H1 (cell line): Measurements from ENCODE around the gene TPRX1. TPM values are rescaled to one million over a fixed set of nuclear protein-coding genes. Genes with fewer than 3 reads are reported as not detected.

Source experiments
- CTCF ChIA-PET: fragments of 300-600 bp; sonication (Branson Sonifier 250); formaldehyde crosslinking; loops from one replicate; lab custom pipeline; 2021; ENCODE audit not compliant: partially characterized antibody; lab: Charles Lee
- POLR2A ChIA-PET: fragments of 300-600 bp; sonication (Branson Sonifier 250); formaldehyde crosslinking; loops from one replicate; lab custom pipeline; 2021; ENCODE audit warnings: inconsistent platforms; ENCODE audit not compliant: partially characterized antibody; lab: Charles Lee
- DNase-seq, 2 experiments: peaks; one replicate each; pipeline versions ENCODE4 v3.0.0 to v3.0.0-alpha.2; 2010 to 2022; ENCODE audit warnings: low spot score in 2 of 2, low read depth in 1 of 2, mixed read lengths in 1 of 2
- FAIRE-seq: peaks from 2 replicates; lab custom pipeline; 2011; peaks lifted over from hg19 to GRCh38; lab: Jason Lieb, UNC
- H2AFZ ChIP-seq: 2 replicates; pipeline ENCODE4 v1.8.1; 2012; ENCODE audit warnings: low read length, inconsistent platforms
- H2AK5ac ChIP-seq: 2 replicates; pipeline ENCODE4 v1.6.1; 2013; ENCODE audit warnings: low read depth, low read length
- H2BK120ac ChIP-seq: replicated peaks from 2 replicates; pipeline ENCODE3; 2013; ENCODE audit warnings: low read depth, low read length, inconsistent platforms
- H2BK12ac ChIP-seq: 2 replicates; pipeline ENCODE4 v1.6.1; 2013; ENCODE audit warnings: low read depth, low read length
- H2BK15ac ChIP-seq: 2 replicates; pipeline ENCODE4 v1.6.1; 2013; ENCODE audit warnings: low read length
- H2BK20ac ChIP-seq: 2 replicates; pipeline ENCODE4 v1.6.1; 2013; ENCODE audit warnings: low read length
- H2BK5ac ChIP-seq: 2 replicates; pipeline ENCODE4 v1.6.1; 2013; ENCODE audit warnings: low read depth, low read length
- H3K14ac ChIP-seq: 2 replicates; pipeline ENCODE4 v1.6.1; 2013; ENCODE audit warnings: inconsistent platforms; ENCODE audit not compliant: insufficient read length
- H3K18ac ChIP-seq: 2 replicates; pipeline ENCODE4 v1.6.1; 2013; ENCODE audit warnings: low read length; ENCODE audit errors: extremely low read depth
- H3K23ac ChIP-seq: 2 replicates; pipeline ENCODE4 v1.6.1; 2013; ENCODE audit warnings: inconsistent platforms; ENCODE audit not compliant: insufficient read length
- H3K23me2 ChIP-seq: 2 replicates; pipeline ENCODE4 v1.6.1; 2013; ENCODE audit warnings: low read depth, low read length
- H3K27ac ChIP-seq: 2 replicates; pipeline ENCODE4 v1.6.1; 2011; ENCODE audit warnings: low read depth, low read length, inconsistent platforms
- H3K27me3 ChIP-seq, 4 experiments: replicated peaks in 1 of 4; 1 replicate in 1 of 4; 2 replicates in 3 of 4; pipeline versions ENCODE4 v1.6.1 to v1.8.1; 2011 to 2013; ENCODE audit warnings: low read length in 3 of 4, mild to moderate bottlenecking in 3 of 4, inconsistent platforms in 2 of 4, mixed read lengths in 2 of 4, moderate library complexity in 1 of 4; ENCODE audit not compliant: control insufficient read depth in 3 of 4, insufficient read depth in 3 of 4; ENCODE audit errors: extremely low read depth in 1 of 4
- H3K36me3 ChIP-seq, 4 experiments: 2 replicates each; pipeline versions ENCODE4 v1.6.1 to v1.8.1; 2011 to 2013; ENCODE audit warnings: mild to moderate bottlenecking in 4 of 4, low read length in 3 of 4, moderate library complexity in 2 of 4, control low read depth in 1 of 4, inconsistent platforms in 1 of 4; ENCODE audit not compliant: insufficient read depth in 4 of 4, control insufficient read depth in 2 of 4
- H3K4ac ChIP-seq: replicated peaks from 2 replicates; pipeline ENCODE3; 2013; ENCODE audit warnings: low read length, low read depth, mixed read lengths, inconsistent platforms; ENCODE audit not compliant: insufficient read length
- H3K4me1 ChIP-seq, 4 experiments: replicated peaks in 1 of 4; 1 replicate in 1 of 4; 2 replicates in 3 of 4; pipeline versions ENCODE4 v1.6.1 to v1.8.1; 2011 to 2013; ENCODE audit warnings: low read length in 3 of 4, inconsistent platforms in 2 of 4, mixed read lengths in 1 of 4; ENCODE audit not compliant: insufficient read depth in 4 of 4, control insufficient read depth in 3 of 4
- H3K4me2 ChIP-seq, 2 experiments: 2 replicates each; pipeline versions ENCODE4 v1.6.1 to v1.8.1; 2011 to 2013; ENCODE audit warnings: low read depth in 2 of 2, low read length in 2 of 2, control low read depth in 1 of 2, inconsistent platforms in 1 of 2, mild to moderate bottlenecking in 1 of 2; ENCODE audit not compliant: insufficient read depth in 1 of 2
- H3K4me3 ChIP-seq, 4 experiments: fragments of 200-600, 300-600 bp in 1 of 4; sonication (generic), shearing (Covaris generic), sonication (Bioruptor Twin) in 1 of 4; 2 replicates each; pipeline versions ENCODE4 v1.5.1 to v1.8.1; 2011 to 2016; ENCODE audit warnings: low read length in 4 of 4, low read depth in 3 of 4, control low read depth in 2 of 4, inconsistent platforms in 2 of 4, mild to moderate bottlenecking in 2 of 4, mixed read lengths in 1 of 4, moderate library complexity in 1 of 4; ENCODE audit not compliant: insufficient read depth in 2 of 4; ENCODE audit errors: extremely low read depth in 1 of 4
- H3K56ac ChIP-seq: replicated peaks from 2 replicates; pipeline ENCODE3; 2013; ENCODE audit warnings: low read depth, mild to moderate bottlenecking, mixed read lengths, low read length, inconsistent platforms; ENCODE audit not compliant: insufficient read length
- H3K79me1 ChIP-seq: 2 replicates; pipeline ENCODE4 v1.6.1; 2013; ENCODE audit warnings: low read depth, low read length, control low read depth
- H3K79me2 ChIP-seq, 2 experiments: 2 replicates each; pipeline versions ENCODE4 v1.6.1 to v1.8.1; 2012 to 2013; ENCODE audit warnings: low read length in 2 of 2, mild to moderate bottlenecking in 2 of 2, inconsistent platforms in 1 of 2; ENCODE audit not compliant: insufficient read depth in 2 of 2, control insufficient read depth in 1 of 2
- H3K9ac ChIP-seq, 4 experiments: replicated peaks in 1 of 4; 1 replicate in 1 of 4; 2 replicates in 3 of 4; pipeline versions ENCODE4 v1.6.1 to v1.8.1; 2011 to 2013; ENCODE audit warnings: low read depth in 3 of 4, low read length in 3 of 4, control low read depth in 2 of 4, mild to moderate bottlenecking in 2 of 4, moderate library complexity in 2 of 4, inconsistent platforms in 1 of 4; ENCODE audit errors: extremely low read depth in 1 of 4
- H3K9me3 ChIP-seq, 2 experiments: 2 replicates each; pipeline versions ENCODE4 v1.6.1 to v1.8.1; 2012 to 2013; ENCODE audit warnings: mild to moderate bottlenecking in 2 of 2, moderate library complexity in 2 of 2, control low read depth in 1 of 2, inconsistent platforms in 1 of 2, low read depth in 1 of 2, low read length in 1 of 2, mixed read lengths in 1 of 2; ENCODE audit not compliant: insufficient read depth in 2 of 2
- H4K20me1 ChIP-seq, 2 experiments: replicated peaks in 1 of 2; 2 replicates each; pipeline versions ENCODE3 to v1.8.1; 2011 to 2013; ENCODE audit warnings: inconsistent platforms in 2 of 2, low read length in 2 of 2, mild to moderate bottlenecking in 1 of 2; ENCODE audit not compliant: insufficient read depth in 2 of 2, control insufficient read depth in 1 of 2
- H4K5ac ChIP-seq: 2 replicates; pipeline ENCODE4 v1.6.1; 2013; ENCODE audit warnings: low read length, low read depth, mixed read lengths, inconsistent platforms; ENCODE audit not compliant: insufficient read length
- H4K8ac ChIP-seq: 2 replicates; pipeline ENCODE4 v1.8.0; 2013; ENCODE audit warnings: mild to moderate bottlenecking, moderate library complexity, low read length, inconsistent platforms; ENCODE audit not compliant: insufficient read depth; ENCODE audit errors: extremely low read depth
- H4K91ac ChIP-seq: replicated peaks from 2 replicates; pipeline ENCODE3; 2013; ENCODE audit warnings: low read length, mixed read lengths, inconsistent platforms; ENCODE audit not compliant: insufficient read length
- GTF2F1 ChIP-seq: IDR thresholded peaks from 2 replicates; pipeline ENCODE4 v1.6.1; 2012; ENCODE audit warnings: low read depth, low read length, improper control_type of control experiment, borderline replicate concordance
- POLR2A ChIP-seq, 2 experiments: IDR thresholded peaks; 1 replicate in 1 of 2; 2 replicates in 1 of 2; pipeline ENCODE4 v1.6.1; 2011; ENCODE audit warnings: low read depth in 2 of 2, low read length in 2 of 2, mild to moderate bottlenecking in 2 of 2; ENCODE audit errors: control extremely low read depth in 1 of 2
- WGBS, 2 experiments: shearing (Covaris generic) in 1 of 2; methylation state at CpG; one replicate each; pipeline versions ENCODE4 v1.1.6 to v1.1.7; 2013 to 2015; ENCODE audit warnings: low lambda C conversion rate in 2 of 2, mixed read lengths in 2 of 2, inconsistent platforms in 1 of 2, low coverage in 1 of 2, missing lambda C conversion rate in 1 of 2; ENCODE audit not compliant: insufficient replicate concordance in 2 of 2, insufficient coverage in 1 of 2, insufficient read length in 1 of 2; ENCODE audit errors: extremely low coverage in 1 of 2, missing lambda C conversion rate in 1 of 2; 5-methylcytosine and 5-hydroxymethylcytosine counted together
- polyA plus RNA-seq, 7 experiments: library from polyadenylated mRNA; depleted of rRNA in 3 of 7; stranded (reverse) in 5 of 7; unstranded in 2 of 7; fragments of >200 nt in 5 of 7; fragments of 200-250 nt in 2 of 7; gene quantifications; 1 replicate in 5 of 7; 2 replicates in 1 of 7; 4 replicates in 1 of 7; pipeline versions ENCODE4 v1.2.1 to v1.2.3, GENCODE V29; 2011 to 2013; ENCODE audit warnings: missing spikeins in 2 of 7, mixed read lengths in 2 of 7
- total RNA-seq: library from RNA; stranded (reverse); fragmentation: NEBNext Ultra II Directional; extraction: Animal tissue kit (Norgen Biotek cat#: 25700); gene quantifications from 2 replicates; pipeline ENCODE4 v1.2.1, GENCODE V29; 2021

TPRX1 gene
- total and polyA plus RNA-seq, 2 of the 8 experiments (the other 6 are each of a cell fraction or from before 2014, with no cell fraction given), result 0.03 TPM; not detected in 1

DNA sequence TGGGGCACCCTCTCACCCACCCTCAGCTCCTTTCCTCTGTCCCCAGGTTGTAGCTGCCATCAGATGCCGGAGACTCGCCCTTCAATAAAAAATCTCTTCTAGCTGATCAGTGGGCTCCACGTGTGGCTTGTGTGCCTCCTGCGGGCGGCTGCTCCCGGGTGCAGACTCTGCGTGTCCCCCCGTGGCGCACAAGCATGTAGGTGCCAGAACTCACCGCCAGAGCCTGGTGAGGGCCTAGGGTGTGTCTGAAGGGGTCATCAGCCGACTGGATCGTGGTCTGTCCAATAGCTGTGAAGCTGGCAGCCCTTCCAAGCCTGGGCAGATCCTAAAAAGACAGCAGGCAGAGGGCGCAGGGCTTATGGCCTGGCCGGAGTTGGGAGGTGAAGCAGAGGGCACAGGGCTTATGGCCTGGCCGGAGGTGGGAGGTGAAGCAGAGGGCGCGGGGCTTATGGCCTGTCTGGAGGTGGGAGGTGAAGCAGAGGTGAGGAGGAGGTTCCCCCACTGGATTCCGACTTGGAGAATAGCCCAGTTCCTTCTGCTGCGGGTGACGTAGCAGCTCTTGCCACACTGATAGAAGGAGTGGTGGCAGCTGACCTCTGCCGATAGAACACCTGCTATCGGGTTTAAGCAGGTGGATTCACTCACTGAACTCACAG is 47.3 kb downstream of the TPRX1 start:
- Histone ChIP-seq H4K8ac (no peak overlapping the region), H4K20me1 (peaks cover 10 to 13% of the 10 kb centered on the region in 2 experiments), H2BK120ac (no peak overlapping the region), H2BK15ac (no peak overlapping the region), H3K27me3 (no peaks in the 10 kb centered on the region), H3K4ac (no peak overlapping the region), H2AK5ac (no peak overlapping the region)
- WGBS, 2 experiments, result 94% methylated on average over 22 of the region's 22 CpGs; no CpG with 5 or more reads in 1 of the 2 experiments
- no peak for TF ChIP-seq GTF2F1
- peak in 1 of 2 experiments; percentile 37; a peak in 2 of 3 replicates for TF ChIP-seq POLR2A (IDR thresholded peaks at IDR 0.05; ENCODE audit: control extremely low read depth in 1 of 2, low read depth in 2 of 2, low read length in 2 of 2)
- TF ChIP-seq, all 59 proteins: peak for 1
- no peak overlapping the region for H3K27ac ChIP-seq
- no peak overlapping the region for H3K23ac ChIP-seq
- no peak overlapping the region for H3K9ac ChIP-seq
- no peak overlapping the region for H3K4me3 ChIP-seq
- H3K14ac ChIP-seq, result no peak overlapping the region
- DNase-seq, result no peak
- H2AFZ ChIP-seq, result no peak overlapping the region
- H2BK12ac ChIP-seq, result no peak overlapping the region
- no peak overlapping the region for H3K18ac ChIP-seq
- H4K91ac ChIP-seq, result no peak overlapping the region
- no peaks in the 10 kb centered on the region for H3K9me3 ChIP-seq
- ChIA-PET POLR2A (interaction anchor here (0.7 to 11.0 kb wide), 10 partner anchors 8 to 42 kb away, joined by 3 to 204 read pairs (median 5); partner anchors contain the start of genes NOP53 and SELENOW), CTCF (interaction anchor here (1.0 to 3.1 kb wide), 5 partner anchors 9 to 57 kb away, joined by 4 to 20 read pairs (median 10); no protein-coding TSS in a partner anchor)
- no peaks in the 10 kb centered on the region for H3K4me1 ChIP-seq
- no peak overlapping the region for H4K5ac ChIP-seq
- H2BK5ac ChIP-seq, result no peak overlapping the region
- no peak overlapping the region for H2BK20ac ChIP-seq
- peaks cover 20 to 70% (median 59%) of the 10 kb centered on the region in 4 experiments for H3K36me3 ChIP-seq
- no peak overlapping the region for H3K4me2 ChIP-seq
- no peaks in the 10 kb centered on the region; a peak in 1 of 4 replicates for H3K79me2 ChIP-seq
- H3K79me1 ChIP-seq, result no peaks in the 10 kb centered on the region; the same call in 1 of the 2 replicates
- no peak overlapping the region for H3K56ac ChIP-seq
- no peak for FAIRE-seq
- no peaks in the 10 kb centered on the region for H3K23me2 ChIP-seq
